Hypothalamus (tissue), 51 donors: ENCODE measurements around the gene FYN.
A peak's percentile ranks its signal among the peaks of the same experiment; 100 is the strongest.
"Not testable (repeated sequence)": the region's sequence is repeated elsewhere in the genome, so short reads cannot be mapped to it uniquely, and the experiment has no call there.

ENCODE experiments used
- DNase-seq, 51 donors: peaks; one replicate each; lab custom pipeline; 2025; lab: John Stamatoyannopoulos, UW

FYN gene

GRCh38 chr6:111873178-111874024 is at the start of gene FYN:
Gene FYN, minus strand, starts transcription at chr6:111873452. Its CDS starts 153,401 bp downstream, at chr6:111720051.
- peak in 50 of 51 donors; percentile 80 to 99 (median 97) for DNase-seq

DNA sequence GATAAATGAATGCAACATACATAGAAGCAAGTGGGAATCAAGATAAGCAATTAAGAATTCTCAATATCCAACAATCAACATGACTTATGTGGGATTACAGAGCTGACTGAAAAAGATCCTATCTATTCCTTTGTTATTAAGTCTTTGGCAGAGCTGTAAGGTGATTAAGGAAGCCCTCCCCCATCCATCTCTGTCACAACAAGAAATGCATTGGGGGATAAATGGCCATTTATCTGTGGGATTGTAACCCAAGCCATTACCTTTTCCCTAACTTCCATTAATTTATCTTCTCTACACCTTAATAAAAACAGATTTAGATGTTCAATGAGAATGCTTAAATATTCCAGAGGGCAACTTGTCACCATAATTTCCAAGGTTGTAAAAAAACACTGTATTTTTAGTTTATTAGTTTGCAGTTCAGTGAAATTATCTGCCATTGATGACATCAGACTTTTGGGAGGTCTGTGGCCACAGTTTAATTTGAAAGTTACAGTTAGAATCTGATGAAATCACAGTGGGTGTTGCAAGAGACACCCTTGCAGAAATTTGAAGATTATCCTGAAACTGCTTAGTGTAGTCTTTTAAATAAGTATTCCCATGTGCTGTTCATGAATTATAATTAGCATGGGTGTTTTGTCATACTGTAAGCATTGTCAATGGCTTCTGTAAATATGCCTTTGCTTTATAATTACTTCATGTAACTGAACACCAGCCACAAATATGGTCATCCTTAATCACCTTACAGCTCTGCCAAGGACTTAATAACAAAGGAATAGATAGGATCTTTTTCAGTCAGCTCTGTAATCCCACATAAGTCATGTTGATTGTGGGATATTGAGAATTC is 49.4 kb upstream of the FYN start:
- DNase-seq: no peak

- DNase-seq: no peak
Observed at GRCh38 chr6:111921103-111921502, 47.9 kb upstream of the FYN start.

DNA sequence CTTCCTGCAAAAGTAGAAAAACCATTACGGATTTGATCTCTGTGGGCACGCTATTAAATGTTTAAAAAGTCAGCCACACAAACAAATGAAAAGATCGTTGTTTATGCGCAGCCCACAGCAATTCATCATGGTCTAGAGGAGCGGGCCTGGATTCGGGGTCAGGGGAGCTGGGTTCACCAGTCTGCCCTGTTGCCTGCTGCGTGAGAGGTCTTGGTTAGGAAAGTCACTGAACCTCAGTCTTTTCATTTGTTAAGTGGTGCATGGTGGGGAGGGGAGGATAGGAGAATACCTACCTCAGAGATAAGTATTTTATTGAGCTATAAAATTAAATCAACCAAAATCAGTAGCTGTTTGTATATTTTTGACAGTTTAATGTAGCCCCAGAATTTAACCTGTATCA is 47.3 kb upstream of the FYN start:
- no peak for DNase-seq

GRCh38 chr6:111918825-111919224 is 45.6 kb upstream of the FYN start:
- DNase-seq: no peak

- DNase-seq: no peak
Observed at GRCh38 chr6:111916747-111917146, 43.5 kb upstream of the FYN start.

GRCh38 chr6:111914617-111915016 is 41.4 kb upstream of the FYN start:
- DNase-seq: no peak

- DNase-seq: no peak
Observed at GRCh38 chr6:111912904-111913303, 39.7 kb upstream of the FYN start.

GRCh38 chr6:111911428-111911827 is 38.2 kb upstream of the FYN start:
- no peak for DNase-seq

- no peak for DNase-seq
Observed at GRCh38 chr6:111909238-111909637, 36.0 kb upstream of the FYN start.

DNA sequence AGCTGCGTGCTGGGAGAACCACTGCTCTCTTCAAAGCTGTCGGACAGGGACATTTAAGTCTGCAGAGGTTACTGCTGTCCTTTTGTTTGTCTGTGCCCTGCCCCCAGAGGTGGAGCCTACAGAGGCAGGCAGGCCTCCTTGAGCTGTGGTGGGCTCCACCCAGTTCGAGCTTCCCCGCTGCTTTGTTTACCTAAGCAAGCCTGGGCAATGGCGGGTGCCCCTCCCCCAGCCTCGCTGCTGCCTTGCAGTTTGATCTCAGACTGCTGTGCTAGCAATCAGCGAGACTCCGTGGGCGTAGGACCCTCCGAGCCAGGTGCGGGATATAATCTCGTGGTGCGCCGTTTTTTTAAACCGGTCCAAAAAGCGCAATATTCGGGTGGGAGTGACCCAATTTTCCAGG is 35.1 kb upstream of the FYN start:
- DNase-seq: not testable (repeated sequence)

DNA sequence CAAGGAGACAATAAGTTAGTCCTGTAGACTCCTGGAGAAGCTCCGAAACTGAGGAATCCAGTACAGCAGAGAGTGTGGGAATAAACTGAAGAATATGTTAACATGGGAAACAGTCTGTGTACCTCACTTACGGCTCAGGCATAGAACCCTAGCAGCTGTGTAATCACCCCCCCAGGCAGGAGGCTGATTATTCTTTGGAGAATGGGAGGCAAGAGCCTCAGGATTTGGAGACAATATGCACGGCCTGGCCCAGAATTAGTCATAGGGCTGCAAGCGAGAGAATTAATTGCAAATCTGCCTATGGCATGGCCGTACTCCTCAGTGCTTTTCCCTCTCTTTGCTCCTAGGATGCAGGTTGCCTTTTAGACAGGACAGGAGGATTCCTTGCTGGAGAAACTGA is 27.5 kb upstream of the FYN start:
- no peak for DNase-seq

GRCh38 chr6:111899531-111899930 is 26.3 kb upstream of the FYN start:
- no peak for DNase-seq

- DNase-seq: no peak
Observed at GRCh38 chr6:111898452-111898851, 25.2 kb upstream of the FYN start.

DNA sequence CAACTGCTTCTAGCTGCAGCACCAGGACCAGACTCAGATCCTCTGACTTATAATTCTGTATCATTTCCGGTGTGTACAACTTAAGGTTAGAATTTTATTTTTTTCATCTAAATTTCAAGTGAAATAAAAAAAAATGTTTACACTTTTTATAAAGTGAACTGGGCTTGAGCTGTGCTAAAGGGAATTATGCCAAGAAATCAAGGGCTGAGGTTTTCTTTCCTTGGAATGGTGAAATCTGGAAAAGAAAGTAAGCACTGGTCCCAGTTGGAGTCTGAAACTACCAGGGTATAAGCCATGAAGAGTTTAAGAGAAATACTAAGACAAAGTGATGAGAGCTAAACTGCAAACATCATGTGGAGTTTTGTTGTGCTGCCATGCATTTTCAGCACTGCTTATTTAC is 21.7 kb upstream of the FYN start:
- no peak for DNase-seq

DNA sequence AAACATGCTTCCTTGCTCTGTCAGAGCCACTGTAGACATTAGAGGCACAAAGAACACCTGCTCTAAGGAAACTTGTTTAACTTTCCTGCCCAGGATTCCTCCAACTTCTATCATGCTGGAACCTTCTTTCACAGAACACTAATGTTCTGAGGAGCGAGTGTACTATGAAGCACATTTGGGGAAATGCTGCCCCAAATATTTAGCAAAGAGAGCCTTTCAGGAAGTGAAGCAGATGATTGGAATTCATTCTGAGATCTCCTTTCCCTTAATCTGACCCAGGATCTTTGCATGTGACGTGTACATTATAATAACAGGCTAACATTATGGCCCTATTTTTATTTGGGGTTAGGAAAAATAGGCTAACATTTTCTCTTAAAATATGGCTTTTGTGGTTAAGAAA is 21.0 kb upstream of the FYN start:
- DNase-seq: no peak

- no peak for DNase-seq
Observed at GRCh38 chr6:111892431-111892830, 19.2 kb upstream of the FYN start.

DNA sequence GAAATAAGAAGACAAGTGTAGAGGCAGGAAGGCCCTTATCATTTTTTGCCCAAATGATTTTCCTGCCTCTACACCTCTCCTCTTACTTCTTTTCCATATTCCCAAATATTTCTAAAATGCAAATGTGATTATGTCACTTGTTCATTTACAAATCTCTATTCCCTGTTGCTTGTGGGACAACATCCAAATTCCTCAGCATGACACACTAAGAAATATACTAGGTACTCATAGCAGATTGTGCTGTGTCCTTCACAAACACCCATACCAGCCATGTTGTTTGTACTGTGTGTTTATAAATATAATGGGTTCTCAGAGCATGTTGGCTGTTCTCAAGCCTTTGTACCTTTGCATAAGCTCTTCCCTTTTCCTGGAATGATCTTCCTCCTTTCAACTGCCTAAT is 17.7 kb upstream of the FYN start:
- no peak for DNase-seq

GRCh38 chr6:111888928-111889695 is 15.9 kb upstream of the FYN start:
- DNase-seq: peak in 25 of 51 donors; percentile 3 to 59 (median 17)

DNA sequence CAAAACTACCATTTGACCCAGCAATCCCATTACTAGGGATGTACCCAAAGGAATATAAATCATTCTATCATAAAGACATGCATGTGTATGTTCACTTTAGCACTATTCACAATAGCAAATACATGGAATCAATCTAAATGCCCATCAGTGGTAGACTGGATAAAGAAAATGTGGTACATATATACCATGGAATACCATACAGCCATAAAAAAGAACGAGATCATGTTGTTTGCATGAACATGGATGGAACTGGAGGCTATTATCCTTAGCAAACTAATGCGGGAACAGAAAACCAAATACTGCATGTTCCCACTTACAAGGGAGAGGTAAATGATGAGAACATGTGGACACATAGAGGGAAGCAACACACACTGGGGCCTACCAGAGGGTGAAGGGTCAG is 13.5 kb upstream of the FYN start:
- not testable (repeated sequence) for DNase-seq
